Measurements from ENCODE around the gene ELAVL3.

Gene ELAVL3

GRCh38 chr19:11401808-11402543 lies 78.9 kb downstream of the ELAVL3 start:
- Histone ChIP-seq H3K27ac (ENCODE audit: low read length) (no peak overlapping the region), H3K4me1 (ENCODE audit: insufficient read depth, low read length) (no peaks in the 10 kb centered on the region), H3K4me2 (ENCODE audit: insufficient read depth, low read length) (no peak overlapping the region), H3K9ac (ENCODE audit: low read depth, low read length) (no peak overlapping the region), H3K27me3 (ENCODE audit: insufficient read depth, low read length, poor library complexity) (no peaks in the 10 kb centered on the region), H2AFZ (ENCODE audit: low read depth, low read length) (no peak overlapping the region), H3K36me3 (ENCODE audit: insufficient read depth, low read length) (no peaks in the 10 kb centered on the region), H3K4me3 (ENCODE audit: low read depth in 1 of 2, low read length in 2 of 2) (no peak overlapping the region), H3K79me2 (ENCODE audit: insufficient read depth, low read length) (no peaks in the 10 kb centered on the region), H4K20me1 (ENCODE audit: insufficient read depth, low read length) (no peaks in the 10 kb centered on the region), H3K9me3 (ENCODE audit: insufficient read depth, low read length, severe bottlenecking) (no peaks in the 10 kb centered on the region)
- TF ChIP-seq CTCF (IDR thresholded peaks at IDR 0.05; ENCODE audit: borderline replicate concordance, extremely low read depth, low read length, poor library complexity, severe bottlenecking) (no peak), EZH2 (IDR thresholded peaks at IDR 0.05; ENCODE audit: borderline replicate concordance, low read depth, low read length, severe bottlenecking) (no peak)
- ATAC-seq (ENCODE audit: insufficient read depth, low read depth) = no peak
- no peak for DNase-seq
